OCI-LY7 (cell line): ENCODE data around the gene FBXO45. TPM values are rescaled to one million over a fixed set of nuclear protein-coding genes. Genes with fewer than 3 reads are reported as not detected.

ENCODE experiments used
- BruUV-seq: library from RNA; stranded (reverse); fragments of 400-500 nt; replicated peaks from 2 replicates; lab custom pipeline; 2021; lab: Mats Ljungman, UMichigan
- CTCF ChIA-PET: fragments of 300-600 bp; sonication (Branson Sonifier 250); formaldehyde crosslinking; loops from one replicate; lab custom pipeline; 2022; ENCODE audit warnings: antibody characterized with exemption; ENCODE audit not compliant: unreplicated experiment; lab: Charles Lee
- POLR2A ChIA-PET: fragments of 300-600 bp; sonication (Branson Sonifier 250); formaldehyde crosslinking; loops from one replicate; lab custom pipeline; 2022; ENCODE audit warnings: antibody characterized with exemption; lab: Charles Lee
- DNase-seq: peaks from one replicate; pipeline ENCODE4 v3.0.0-alpha.2; 2015; ENCODE audit warnings: low spot score
- H2AFZ ChIP-seq: fragments of 200-600 bp; sonication (generic), shearing (Covaris generic); 2 replicates; pipeline ENCODE4 v1.6.1; 2014; ENCODE audit warnings: mild to moderate bottlenecking, antibody characterized with exemption, low read length, moderate library complexity
- H3K27ac ChIP-seq: fragments of 200-600 bp; sonication (generic); 2 replicates; pipeline ENCODE4 v1.5.1; 2014; ENCODE audit warnings: mixed run types, low read depth, mild to moderate bottlenecking, moderate library complexity, low read length, inconsistent platforms; ENCODE audit not compliant: poor library complexity, severe bottlenecking
- H3K36me3 ChIP-seq: fragments of 200-600 bp; sonication (generic); 2 replicates; pipeline ENCODE4 v1.6.1; 2014; ENCODE audit warnings: mild to moderate bottlenecking, antibody characterized with exemption, low read length, moderate library complexity, mixed read lengths; ENCODE audit not compliant: insufficient read depth
- H3K4me1 ChIP-seq: fragments of 200-600 bp; sonication (generic); 2 replicates; pipeline ENCODE4 v1.5.1; 2014; ENCODE audit warnings: mild to moderate bottlenecking, low read length; ENCODE audit not compliant: insufficient read depth, poor library complexity, severe bottlenecking
- H3K4me2 ChIP-seq: fragments of 200-600 bp; sonication (generic); 2 replicates; pipeline ENCODE4 v1.6.1; 2014; ENCODE audit warnings: mild to moderate bottlenecking, low read length
- H3K4me3 ChIP-seq: fragments of 200-600 bp; sonication (generic); 2 replicates; pipeline ENCODE4 v1.5.1; 2014; ENCODE audit warnings: mild to moderate bottlenecking, low read depth, low read length; ENCODE audit not compliant: poor library complexity, severe bottlenecking
- H3K79me2 ChIP-seq: fragments of 200-600 bp; sonication (generic); 2 replicates; pipeline ENCODE4 v1.6.1; 2016; ENCODE audit warnings: low read depth, mild to moderate bottlenecking, low read length, moderate library complexity, mixed read lengths; ENCODE audit not compliant: insufficient read depth
- H3K9me2 ChIP-seq: fragments of 200-600 bp; sonication (generic); 2 replicates; pipeline ENCODE4 v1.6.1; 2016; ENCODE audit warnings: mild to moderate bottlenecking, low read length, mixed read lengths; ENCODE audit not compliant: insufficient read depth
- H3K9me3 ChIP-seq: fragments of 200-600 bp; sonication (generic); 2 replicates; pipeline ENCODE4 v1.6.1; 2014; ENCODE audit warnings: mild to moderate bottlenecking, mixed run types, low read length, mixed read lengths
- H4K20me1 ChIP-seq: fragments of 200-600 bp; sonication (generic); 2 replicates; pipeline ENCODE4 v1.6.1; 2014; ENCODE audit warnings: mild to moderate bottlenecking, antibody characterized with exemption, low read length, moderate library complexity, mixed read lengths; ENCODE audit not compliant: insufficient read depth
- EZH2phosphoT487 ChIP-seq: fragments of 200-600 bp; sonication (generic); IDR thresholded peaks from 2 replicates; pipeline ENCODE4 v1.6.1; 2018; ENCODE audit warnings: low read depth, borderline replicate concordance, mild to moderate bottlenecking, mixed run types, antibody characterized with exemption, low read length, moderate library complexity, mixed read lengths
- intact Hi-C: fragments of 100-400 bp; cut with micrococcal nuclease; formaldehyde crosslinking; loops from one replicate; pipeline ENCODE4 v1.10.0; 2022; ENCODE audit not compliant: unreplicated experiment
- total RNA-seq, 2 experiments: library from RNA; depleted of rRNA in 1 of 2; stranded (reverse); fragments of >200 nt in 1 of 2; shearing (Covaris generic) in 1 of 2; gene quantifications; 2 replicates each; pipeline ENCODE4 v1.2.3, GENCODE V29; 2014 to 2022
- TF ChIP-seq, protein P1 (sequence below): fragments of 200-600 bp; sonication (generic); conservative IDR thresholded peaks from 2 replicates; pipeline ENCODE4 v1.5.1; 2014; ENCODE audit warnings: mild to moderate bottlenecking, antibody characterized with exemption, low read length, moderate library complexity, mixed read lengths

FBXO45 gene
- total RNA-seq, 2 experiments from 2014 or later, result 10.6 to 15.5 TPM

DNA sequence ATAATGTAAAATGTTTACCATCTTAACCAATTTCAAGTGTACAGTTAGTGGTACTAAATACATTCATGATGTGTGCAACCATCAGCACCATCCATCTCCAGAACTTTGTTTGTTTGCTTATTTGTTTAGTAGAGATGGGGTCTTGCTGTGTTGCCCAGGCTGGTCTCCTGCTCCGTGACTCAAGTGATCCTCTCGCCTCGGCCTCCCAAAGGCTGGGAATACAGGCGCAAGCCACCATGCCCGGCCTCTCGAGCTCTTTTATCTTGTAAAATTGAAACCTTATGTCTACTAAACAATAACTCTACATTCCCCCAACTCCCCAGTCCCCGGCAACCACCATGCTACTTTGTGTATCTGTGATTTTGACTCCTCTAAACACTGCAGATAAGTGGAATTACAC is 31.9 kb downstream of the FBXO45 start:
- POLR2A ChIA-PET, result no interaction called here
- CTCF ChIA-PET, result no interaction called here
- Histone ChIP-seq H3K36me3 (no peaks in the 10 kb centered on the region), H2AFZ (no peak overlapping the region), H3K9me3 (no peaks in the 10 kb centered on the region), H4K20me1 (no peaks in the 10 kb centered on the region), H3K4me3 (no peak overlapping the region), H3K79me2 (no peaks in the 10 kb centered on the region), H3K9me2 (no peaks in the 10 kb centered on the region), H3K4me2 (no peak overlapping the region), H3K4me1 (peaks cover 14% of the 10 kb centered on the region), H3K27ac (no peak overlapping the region)
- intact Hi-C loops, result loop anchor here (10.0 kb wide), 1 partner anchor 234 kb away; no protein-coding TSS in a partner anchor
- no TSS peak for BruUV-seq
- TF ChIP-seq EZH2phosphoT487, result no peak
- TF ChIP-seq, protein P1, sequence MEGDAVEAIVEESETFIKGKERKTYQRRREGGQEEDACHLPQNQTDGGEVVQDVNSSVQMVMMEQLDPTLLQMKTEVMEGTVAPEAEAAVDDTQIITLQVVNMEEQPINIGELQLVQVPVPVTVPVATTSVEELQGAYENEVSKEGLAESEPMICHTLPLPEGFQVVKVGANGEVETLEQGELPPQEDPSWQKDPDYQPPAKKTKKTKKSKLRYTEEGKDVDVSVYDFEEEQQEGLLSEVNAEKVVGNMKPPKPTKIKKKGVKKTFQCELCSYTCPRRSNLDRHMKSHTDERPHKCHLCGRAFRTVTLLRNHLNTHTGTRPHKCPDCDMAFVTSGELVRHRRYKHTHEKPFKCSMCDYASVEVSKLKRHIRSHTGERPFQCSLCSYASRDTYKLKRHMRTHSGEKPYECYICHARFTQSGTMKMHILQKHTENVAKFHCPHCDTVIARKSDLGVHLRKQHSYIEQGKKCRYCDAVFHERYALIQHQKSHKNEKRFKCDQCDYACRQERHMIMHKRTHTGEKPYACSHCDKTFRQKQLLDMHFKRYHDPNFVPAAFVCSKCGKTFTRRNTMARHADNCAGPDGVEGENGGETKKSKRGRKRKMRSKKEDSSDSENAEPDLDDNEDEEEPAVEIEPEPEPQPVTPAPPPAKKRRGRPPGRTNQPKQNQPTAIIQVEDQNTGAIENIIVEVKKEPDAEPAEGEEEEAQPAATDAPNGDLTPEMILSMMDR, result no peak
- DNase-seq, result no peak

DNA sequence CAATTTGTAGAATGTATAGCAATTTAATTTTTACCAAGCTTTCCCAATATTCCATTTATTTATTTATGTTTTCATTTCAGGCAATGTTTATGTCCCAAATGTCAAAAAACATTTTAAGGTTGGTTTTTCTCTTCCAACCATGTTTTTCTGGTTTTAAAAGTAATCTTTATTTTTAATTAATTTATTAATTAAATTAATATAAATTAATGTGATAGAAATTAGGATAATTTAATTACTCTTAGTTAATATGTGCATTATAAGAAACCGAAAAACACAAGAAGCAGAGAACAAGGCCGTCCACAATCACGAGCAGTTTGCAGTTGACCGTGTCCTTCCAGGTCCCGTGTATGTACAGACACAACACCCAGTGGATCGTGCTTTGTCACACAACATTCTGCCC is 34.2 kb downstream of the FBXO45 start:
- intact Hi-C loops, result loop anchor here (10.0 kb wide), 1 partner anchor 232 kb away; no protein-coding TSS in a partner anchor
- Histone ChIP-seq H3K36me3 (no peaks in the 10 kb centered on the region), H3K4me1 (peaks cover 14% of the 10 kb centered on the region), H3K79me2 (no peaks in the 10 kb centered on the region), H3K4me3 (no peak overlapping the region), H2AFZ (no peak overlapping the region), H3K27ac (no peak overlapping the region), H3K9me3 (no peaks in the 10 kb centered on the region), H3K4me2 (no peak overlapping the region), H3K9me2 (no peaks in the 10 kb centered on the region), H4K20me1 (no peaks in the 10 kb centered on the region)
- no TSS peak for BruUV-seq
- CTCF ChIA-PET, result no interaction called here
- TF ChIP-seq, protein P1, result no peak
- no peak for TF ChIP-seq EZH2phosphoT487
- no peak for DNase-seq
- POLR2A ChIA-PET, result interaction anchor here (0.7 kb wide), 2 partner anchors 130 to 375 kb away, joined by 3 read pairs; no protein-coding TSS in a partner anchor

DNA sequence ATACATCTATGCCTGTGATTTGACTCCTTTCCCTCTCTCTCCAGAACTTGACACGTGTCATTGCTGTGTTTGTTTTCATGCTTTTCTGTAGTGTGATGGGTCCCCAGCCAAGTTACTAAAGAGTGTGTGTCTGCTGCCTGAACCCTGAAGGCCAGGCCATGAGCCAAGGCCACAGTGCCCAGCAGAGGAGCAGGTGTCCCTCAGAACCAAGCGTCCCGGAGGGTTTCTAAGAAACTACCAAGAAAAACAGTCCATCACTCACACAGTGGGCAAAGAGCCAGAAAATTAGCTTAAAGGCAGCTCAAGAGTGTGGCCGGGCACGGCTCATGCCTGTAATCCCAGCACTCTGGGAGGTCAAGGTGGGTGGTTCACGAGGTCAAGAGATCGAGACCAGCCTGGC is 35.2 kb downstream of the FBXO45 start:
- H3K4me1 ChIP-seq, result peaks cover 14% of the 10 kb centered on the region
- ChIA-PET CTCF (interaction anchor here (0.5 kb wide), 1 partner anchor 87 kb away, joined by 3 read pairs; no protein-coding TSS in a partner anchor), POLR2A (no interaction called here)
- no peaks in the 10 kb centered on the region for H3K36me3 ChIP-seq
- H3K27ac ChIP-seq, result no peak overlapping the region
- no peaks in the 10 kb centered on the region for H3K9me2 ChIP-seq
- no peak overlapping the region for H2AFZ ChIP-seq
- H3K79me2 ChIP-seq, result no peaks in the 10 kb centered on the region
- no peak for TF ChIP-seq EZH2phosphoT487
- TF ChIP-seq, protein P1, result no peak
- no peak overlapping the region for H3K4me2 ChIP-seq
- BruUV-seq, result no TSS peak
- H3K9me3 ChIP-seq, result no peaks in the 10 kb centered on the region
- no peak overlapping the region for H3K4me3 ChIP-seq
- DNase-seq, result no peak
- no peaks in the 10 kb centered on the region for H4K20me1 ChIP-seq
- intact Hi-C loops, result loop anchor here (1.0 to 10.0 kb wide), 2 partner anchors 82 to 231 kb away; no protein-coding TSS in a partner anchor
